ENCODE data around the gene ACADSB. TPM values are rescaled to one million over a fixed set of nuclear protein-coding genes. Genes with fewer than 3 reads are reported as not detected.

The ACADSB gene
- total and polyA plus RNA-seq, 3 experiments from 2014 or later = 24.4 to 29.2 (median 27.3) TPM

DNA sequence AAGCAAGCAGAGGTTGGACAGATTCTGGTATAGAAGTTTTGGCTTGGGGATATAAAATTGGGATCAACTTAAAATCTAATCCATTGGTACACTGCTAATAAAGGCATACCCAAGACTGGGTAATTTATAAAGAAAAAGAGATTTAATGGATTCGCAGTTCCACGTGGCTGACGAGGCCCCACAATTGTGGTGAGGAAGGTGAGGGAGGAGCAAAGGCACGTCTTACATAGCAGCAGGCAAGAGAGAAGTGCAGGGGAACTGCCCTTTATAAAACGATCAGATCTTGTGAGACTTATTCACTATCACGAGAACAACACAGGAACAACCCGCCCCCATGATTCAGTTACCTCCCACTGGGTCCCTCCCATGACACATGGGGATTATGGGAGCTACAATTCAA lies 9.7 kb downstream of the ACADSB start:
- ChIA-PET CTCF (no interaction called here), POLR2A (no interaction called here)
- no peak for DNase-seq
- H3K4me3 Mint-ChIP-seq = no peak overlapping the region
- H3K9me3 ChIP-seq (ENCODE audit: low read length) = no peaks in the 10 kb centered on the region
- no peaks in the 10 kb centered on the region for H3K27me3 ChIP-seq (ENCODE audit: insufficient read depth, low read length, poor library complexity, severe bottlenecking)
- peaks cover 2 to 10% (median 4%) of the 10 kb centered on the region in 3 donors for H3K4me1 Mint-ChIP-seq
- no peak overlapping the region for H3K4me3 ChIP-seq (ENCODE audit: low read length)
- H3K4me1 ChIP-seq (ENCODE audit: insufficient read depth, low read length) = no peaks in the 10 kb centered on the region
- no peaks in the 10 kb centered on the region for H3K36me3 ChIP-seq (ENCODE audit: insufficient read depth, low read length)
- H3K27ac Mint-ChIP-seq = no peak overlapping the region
- no peak overlapping the region for H3K27ac ChIP-seq (ENCODE audit: low read depth, low read length)
- H3K27me3 Mint-ChIP-seq = no peaks in the 10 kb centered on the region
- no peaks in the 10 kb centered on the region for H3K9me3 Mint-ChIP-seq
- H3K36me3 Mint-ChIP-seq = peaks cover 5 to 11% (median 9%) of the 10 kb centered on the region in 3 donors

DNA sequence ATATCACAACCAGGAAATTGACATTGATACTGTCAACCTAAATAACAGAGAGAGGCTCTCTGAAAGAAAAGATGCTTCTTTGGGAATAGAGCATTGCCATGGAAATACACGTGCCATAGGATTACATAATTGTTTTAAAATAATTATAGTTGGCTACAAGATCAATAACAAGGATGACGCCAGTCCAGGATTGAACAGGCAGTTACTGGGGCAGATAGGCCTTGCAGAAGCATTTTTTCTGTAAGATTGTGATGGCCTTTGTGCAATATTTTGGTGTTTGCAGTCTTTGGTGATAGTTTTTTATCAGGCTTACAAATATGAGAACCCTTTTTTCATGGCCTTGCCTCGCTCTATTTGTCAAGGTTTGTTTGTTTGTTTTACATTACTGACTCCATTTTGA lies 10.5 kb downstream of the ACADSB start:
- POLR2A ChIA-PET = no interaction called here
- peaks cover 2 to 10% (median 6%) of the 10 kb centered on the region in 3 donors for H3K4me1 Mint-ChIP-seq
- no peak overlapping the region for H3K4me3 Mint-ChIP-seq
- Histone ChIP-seq H3K4me3 (ENCODE audit: low read length) (no peak overlapping the region), H3K27me3 (ENCODE audit: insufficient read depth, low read length, poor library complexity, severe bottlenecking) (no peaks in the 10 kb centered on the region), H3K36me3 (ENCODE audit: insufficient read depth, low read length) (no peaks in the 10 kb centered on the region), H3K4me1 (ENCODE audit: insufficient read depth, low read length) (no peaks in the 10 kb centered on the region), H3K9me3 (ENCODE audit: low read length) (no peaks in the 10 kb centered on the region), H3K27ac (ENCODE audit: low read depth, low read length) (no peak overlapping the region)
- CTCF ChIA-PET = no interaction called here
- H3K27ac Mint-ChIP-seq = no peak overlapping the region
- no peaks in the 10 kb centered on the region for H3K27me3 Mint-ChIP-seq
- H3K9me3 Mint-ChIP-seq = no peaks in the 10 kb centered on the region
- no peak for DNase-seq
- peaks cover 5 to 12% (median 7%) of the 10 kb centered on the region in 3 donors for H3K36me3 Mint-ChIP-seq

DNA sequence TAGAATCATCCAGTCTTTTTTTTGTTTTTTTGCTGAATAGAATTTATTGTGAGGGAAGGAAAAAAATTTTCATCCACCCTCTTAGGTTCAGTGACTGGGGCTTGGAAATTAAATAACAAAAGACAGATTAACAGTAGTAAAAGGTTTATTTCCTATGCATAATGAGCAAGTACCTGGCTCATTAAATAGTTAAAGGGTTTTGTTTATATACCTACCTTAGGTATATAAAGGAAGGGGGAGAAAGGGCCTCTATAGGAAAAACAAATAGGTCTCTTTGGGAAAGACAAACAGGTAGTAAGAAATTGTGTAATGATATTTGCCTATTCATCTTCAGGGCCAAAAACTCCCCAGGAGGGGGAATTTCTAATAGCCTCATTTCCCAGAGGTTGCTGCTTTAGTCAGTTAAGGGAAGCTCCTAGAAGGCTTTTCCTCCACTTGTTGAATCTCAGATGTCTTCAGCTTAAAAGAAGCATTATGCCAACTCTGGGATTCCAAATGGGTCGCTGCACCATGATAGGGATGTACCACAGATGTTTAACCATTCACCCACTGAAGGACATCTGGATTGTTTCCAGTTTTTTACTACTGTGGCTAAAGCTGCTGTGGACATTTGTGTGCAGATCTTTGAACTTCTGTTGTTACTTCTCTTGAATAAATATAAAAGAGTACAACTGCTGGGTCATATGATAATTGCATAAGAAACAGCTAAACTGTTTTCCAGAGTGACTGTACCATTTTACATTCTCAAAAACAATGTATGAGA lies 11.3 kb downstream of the ACADSB start:
- H3K27me3 ChIP-seq (ENCODE audit: insufficient read depth, low read length, poor library complexity, severe bottlenecking) = no peaks in the 10 kb centered on the region
- H3K4me3 ChIP-seq (ENCODE audit: low read length) = no peak overlapping the region
- ChIA-PET CTCF (no interaction called here), POLR2A (no interaction called here)
- no peaks in the 10 kb centered on the region for H3K4me1 ChIP-seq (ENCODE audit: insufficient read depth, low read length)
- H3K36me3 ChIP-seq (ENCODE audit: insufficient read depth, low read length) = no peaks in the 10 kb centered on the region
- Mint-ChIP-seq H3K4me1 (peaks cover 2 to 10% (median 6%) of the 10 kb centered on the region in 3 donors), H3K4me3 (no peak overlapping the region), H3K36me3 (peaks cover 2 to 13% (median 5%) of the 10 kb centered on the region in 3 donors), H3K9me3 (no peaks in the 10 kb centered on the region), H3K27ac (no peak overlapping the region), H3K27me3 (no peaks in the 10 kb centered on the region)
- DNase-seq = no peak
- H3K9me3 ChIP-seq (ENCODE audit: low read length) = no peaks in the 10 kb centered on the region
- H3K27ac ChIP-seq (ENCODE audit: low read depth, low read length) = no peak overlapping the region

DNA sequence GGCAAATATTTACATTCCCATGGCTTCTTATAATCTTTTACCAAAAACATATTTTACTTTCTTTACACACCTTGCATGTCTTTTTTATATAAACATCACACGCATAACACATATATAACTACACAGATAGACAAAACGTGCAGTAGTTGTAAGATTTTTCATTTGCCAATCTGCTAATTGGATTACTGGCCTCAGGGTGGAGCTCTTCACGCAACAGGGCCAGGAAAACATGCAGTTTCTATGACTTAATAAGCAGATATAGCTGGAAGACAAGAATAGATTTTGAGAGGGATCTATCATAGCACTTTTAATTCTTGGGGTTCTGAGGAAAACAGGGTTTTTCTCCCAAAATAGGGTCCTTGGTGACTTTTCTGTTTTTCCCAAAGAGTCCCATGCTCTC lies 12.7 kb downstream of the ACADSB start:
- Histone ChIP-seq H3K4me3 (ENCODE audit: low read length) (no peak overlapping the region), H3K27ac (ENCODE audit: low read depth, low read length) (no peak overlapping the region), H3K9me3 (ENCODE audit: low read length) (no peaks in the 10 kb centered on the region), H3K36me3 (ENCODE audit: insufficient read depth, low read length) (no peaks in the 10 kb centered on the region), H3K27me3 (ENCODE audit: insufficient read depth, low read length, poor library complexity, severe bottlenecking) (no peaks in the 10 kb centered on the region), H3K4me1 (ENCODE audit: insufficient read depth, low read length) (no peaks in the 10 kb centered on the region)
- Mint-ChIP-seq H3K9me3 (no peaks in the 10 kb centered on the region), H3K27me3 (no peaks in the 10 kb centered on the region), H3K4me1 (peaks cover 4 to 6% (median 5%) of the 10 kb centered on the region in 3 donors), H3K4me3 (no peak overlapping the region), H3K36me3 (peaks cover 0 to 9% (median 5%) of the 10 kb centered on the region in 3 donors), H3K27ac (no peak overlapping the region)
- POLR2A ChIA-PET = no interaction called here
- DNase-seq = no peak
- CTCF ChIA-PET = no interaction called here

DNA sequence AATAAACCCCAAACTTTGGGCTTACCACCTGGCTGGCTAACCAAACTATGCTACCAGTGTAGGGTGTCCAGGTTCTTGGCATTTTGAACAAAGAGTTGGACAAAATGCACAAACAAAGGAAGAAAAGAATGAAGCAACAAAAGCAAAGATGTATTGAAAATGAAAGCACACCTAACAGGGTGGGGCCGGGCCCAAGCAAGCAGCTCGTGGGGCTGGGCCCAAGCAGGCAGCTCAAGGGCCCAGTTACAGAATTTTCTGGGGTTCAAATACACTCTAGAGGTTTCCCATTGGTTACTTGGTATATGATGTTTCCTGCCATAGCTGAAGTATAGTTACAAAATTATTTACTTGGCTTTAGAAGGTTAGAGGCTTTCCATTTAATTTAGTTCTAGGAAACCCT lies 15.7 kb downstream of the ACADSB start:
- Mint-ChIP-seq H3K4me1 (peaks cover 1 to 10% (median 6%) of the 10 kb centered on the region in 3 donors), H3K9me3 (no peaks in the 10 kb centered on the region), H3K4me3 (no peak overlapping the region), H3K36me3 (peaks cover 0 to 4% (median 0%) of the 10 kb centered on the region in 3 donors), H3K27me3 (no peaks in the 10 kb centered on the region), H3K27ac (peak overlapping the region in 1 of 8 donors; percentile 85)
- no peaks in the 10 kb centered on the region for H3K9me3 ChIP-seq (ENCODE audit: low read length)
- no peaks in the 10 kb centered on the region for H3K4me1 ChIP-seq (ENCODE audit: insufficient read depth, low read length)
- POLR2A ChIA-PET = no interaction called here
- no peaks in the 10 kb centered on the region for H3K27me3 ChIP-seq (ENCODE audit: insufficient read depth, low read length, poor library complexity, severe bottlenecking)
- CTCF ChIA-PET = interaction anchor here (0.9 kb wide), 1 partner anchor 9 kb away, joined by 4 read pairs; no protein-coding TSS in a partner anchor
- no peaks in the 10 kb centered on the region for H3K36me3 ChIP-seq (ENCODE audit: insufficient read depth, low read length)
- no peak overlapping the region for H3K27ac ChIP-seq (ENCODE audit: low read depth, low read length)
- no peak overlapping the region for H3K4me3 ChIP-seq (ENCODE audit: low read length)
- DNase-seq = no peak

DNA sequence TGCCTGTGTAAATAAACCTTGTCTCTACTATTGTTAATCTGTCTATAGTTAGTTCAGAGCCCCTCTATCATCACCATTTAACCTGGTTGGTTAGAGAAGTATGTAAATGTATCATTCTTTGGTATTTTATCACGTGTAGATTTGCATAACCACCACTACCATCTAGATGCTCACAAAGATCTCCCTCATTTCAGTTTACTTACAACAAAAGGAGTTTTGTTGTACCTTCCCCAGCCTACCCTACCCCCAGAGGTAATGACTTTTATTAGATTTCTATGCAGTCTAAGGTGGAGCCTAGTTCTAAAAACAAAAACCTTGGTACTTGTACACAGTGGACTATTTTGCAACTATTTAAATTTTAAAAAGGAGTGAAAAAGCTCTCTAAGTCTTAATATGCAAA lies 17.5 kb downstream of the ACADSB start:
- H3K4me1 ChIP-seq (ENCODE audit: insufficient read depth, low read length) = no peaks in the 10 kb centered on the region
- H3K27me3 ChIP-seq (ENCODE audit: insufficient read depth, low read length, poor library complexity, severe bottlenecking) = no peaks in the 10 kb centered on the region
- Mint-ChIP-seq H3K9me3 (no peaks in the 10 kb centered on the region), H3K36me3 (peaks cover 0 to 4% (median under 1%) of the 10 kb centered on the region in 3 donors), H3K27me3 (no peaks in the 10 kb centered on the region), H3K4me1 (peaks cover 1 to 12% (median 6%) of the 10 kb centered on the region in 3 donors), H3K4me3 (no peak overlapping the region), H3K27ac (no peak overlapping the region)
- no peak for DNase-seq
- H3K4me3 ChIP-seq (ENCODE audit: low read length) = no peak overlapping the region
- ChIA-PET CTCF (no interaction called here), POLR2A (no interaction called here)
- H3K27ac ChIP-seq (ENCODE audit: low read depth, low read length) = no peak overlapping the region
- no peaks in the 10 kb centered on the region for H3K36me3 ChIP-seq (ENCODE audit: insufficient read depth, low read length)
- no peaks in the 10 kb centered on the region for H3K9me3 ChIP-seq (ENCODE audit: low read length)

DNA sequence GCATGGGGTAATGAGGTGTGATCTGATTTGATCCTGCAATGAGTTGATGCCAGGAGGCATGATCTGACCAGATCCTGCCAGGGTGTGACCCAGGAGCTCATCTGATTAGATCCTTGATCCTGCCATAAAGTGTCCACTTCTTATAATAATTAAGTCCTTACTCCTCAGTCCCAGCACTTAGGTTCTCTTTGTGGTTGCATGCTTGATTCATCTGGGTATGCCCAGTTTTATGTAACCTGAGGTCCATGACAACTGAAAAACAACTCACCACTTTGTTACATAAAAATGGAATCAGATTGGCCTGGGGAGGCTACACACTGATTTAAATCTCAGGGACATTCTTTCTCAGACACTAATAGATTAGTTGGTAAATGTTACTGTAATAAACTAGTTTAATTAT lies 19.1 kb downstream of the ACADSB start:
- Mint-ChIP-seq H3K27me3 (no peaks in the 10 kb centered on the region), H3K27ac (peak overlapping the region in 1 of 8 donors; percentile 57), H3K4me3 (no peak overlapping the region), H3K36me3 (peaks cover 0 to 5% (median 2%) of the 10 kb centered on the region in 3 donors), H3K4me1 (peaks cover 1 to 7% (median 6%) of the 10 kb centered on the region in 3 donors), H3K9me3 (no peaks in the 10 kb centered on the region)
- H3K4me1 ChIP-seq (ENCODE audit: insufficient read depth, low read length) = no peaks in the 10 kb centered on the region
- H3K36me3 ChIP-seq (ENCODE audit: insufficient read depth, low read length) = no peaks in the 10 kb centered on the region
- POLR2A ChIA-PET = no interaction called here
- H3K27me3 ChIP-seq (ENCODE audit: insufficient read depth, low read length, poor library complexity, severe bottlenecking) = no peaks in the 10 kb centered on the region
- no peak overlapping the region for H3K4me3 ChIP-seq (ENCODE audit: low read length)
- H3K27ac ChIP-seq (ENCODE audit: low read depth, low read length) = no peak overlapping the region
- H3K9me3 ChIP-seq (ENCODE audit: low read length) = no peaks in the 10 kb centered on the region
- DNase-seq = no peak
- CTCF ChIA-PET = no interaction called here

DNA sequence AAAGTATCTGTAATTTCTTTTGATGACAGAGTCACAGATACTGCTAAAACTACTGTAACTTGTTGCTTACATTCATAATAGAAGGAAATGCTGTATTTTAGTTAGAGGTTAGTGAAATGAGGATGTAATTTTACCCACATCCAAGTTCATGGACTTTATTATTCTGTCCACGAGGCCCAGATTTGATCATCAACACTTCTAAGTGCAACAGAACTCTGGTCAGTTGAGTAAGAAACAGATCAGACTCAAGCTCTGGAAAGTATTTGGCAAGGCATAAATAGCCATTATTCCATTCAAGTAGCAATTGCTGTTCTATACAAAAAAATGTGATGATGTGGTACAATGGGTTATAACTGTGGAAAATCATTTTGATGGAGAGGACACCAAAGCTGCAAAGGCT lies 22.3 kb downstream of the ACADSB start:
- Mint-ChIP-seq H3K36me3 (peaks cover 0 to 23% (median 10%) of the 10 kb centered on the region in 3 donors), H3K27me3 (no peaks in the 10 kb centered on the region), H3K9me3 (no peaks in the 10 kb centered on the region), H3K4me1 (peaks cover 0 to 7% (median under 1%) of the 10 kb centered on the region in 3 donors), H3K27ac (no peak overlapping the region), H3K4me3 (no peak overlapping the region)
- no peak for DNase-seq
- no peaks in the 10 kb centered on the region for H3K27me3 ChIP-seq (ENCODE audit: insufficient read depth, low read length, poor library complexity, severe bottlenecking)
- ChIA-PET CTCF (no interaction called here), POLR2A (no interaction called here)
- H3K4me3 ChIP-seq (ENCODE audit: low read length) = no peak overlapping the region
- no peaks in the 10 kb centered on the region for H3K9me3 ChIP-seq (ENCODE audit: low read length)
- no peaks in the 10 kb centered on the region for H3K36me3 ChIP-seq (ENCODE audit: insufficient read depth, low read length)
- H3K4me1 ChIP-seq (ENCODE audit: insufficient read depth, low read length) = no peaks in the 10 kb centered on the region
- no peak overlapping the region for H3K27ac ChIP-seq (ENCODE audit: low read depth, low read length)

Data from CD8-positive, alpha-beta memory T cell (primary cell).